NCI-H526 (cell line): ENCODE results near the gene ITGAV.
A peak's percentile ranks its signal among the peaks of the same experiment; 100 is the strongest.
"Not testable (repeated sequence)": the region's sequence is repeated elsewhere in the genome, so short reads cannot be mapped to it uniquely, and the experiment has no call there.

ENCODE experiments used
- DNase-seq, 2 experiments: peaks; one replicate each; lab custom pipeline; 2025; lab: John Stamatoyannopoulos, UW

ITGAV gene

GRCh38 chr2:186589612-186590349 lies at the start of gene ITGAV:
Gene ITGAV, plus strand, starts transcription at chr2:186590056. Its CDS starts 283 bp downstream, at chr2:186590339.
- DNase-seq: peak; percentile 89 to 95

GRCh38 chr2:186540941-186541340 lies 48.9 kb upstream of the ITGAV start:
- DNase-seq: no peak

GRCh38 chr2:186542002-186542401 lies 47.9 kb upstream of the ITGAV start:
- no peak for DNase-seq

DNA sequence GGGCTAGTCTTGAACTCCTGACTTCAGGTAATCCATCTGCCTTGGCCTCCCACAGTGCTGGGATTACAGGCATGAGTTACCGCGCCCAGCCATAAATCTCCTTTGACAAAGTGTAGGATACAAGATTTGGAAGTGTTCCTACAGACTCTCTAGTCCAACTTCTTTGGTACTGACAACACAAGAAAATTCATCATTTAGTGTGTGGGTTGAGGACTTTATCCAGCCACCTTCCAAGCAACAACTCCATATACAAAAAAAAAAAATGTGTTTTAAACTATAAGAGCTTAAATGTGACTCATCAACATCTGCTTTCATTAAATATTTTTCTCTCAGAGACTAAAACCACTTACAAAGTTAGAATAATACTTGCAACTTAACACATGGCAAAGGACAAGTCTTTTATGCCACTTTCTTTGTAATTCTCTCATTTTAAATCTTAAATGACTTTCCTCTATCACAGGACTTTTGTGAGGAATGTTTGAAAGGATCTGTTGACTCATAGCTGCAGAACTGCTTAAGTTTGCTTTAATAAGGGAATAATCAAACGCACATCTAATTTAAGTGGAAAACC lies 46.2 kb upstream of the ITGAV start:
- no peak for DNase-seq

- no peak for DNase-seq
Measured at GRCh38 chr2:186544255-186544675, 45.6 kb upstream of the ITGAV start.

DNA sequence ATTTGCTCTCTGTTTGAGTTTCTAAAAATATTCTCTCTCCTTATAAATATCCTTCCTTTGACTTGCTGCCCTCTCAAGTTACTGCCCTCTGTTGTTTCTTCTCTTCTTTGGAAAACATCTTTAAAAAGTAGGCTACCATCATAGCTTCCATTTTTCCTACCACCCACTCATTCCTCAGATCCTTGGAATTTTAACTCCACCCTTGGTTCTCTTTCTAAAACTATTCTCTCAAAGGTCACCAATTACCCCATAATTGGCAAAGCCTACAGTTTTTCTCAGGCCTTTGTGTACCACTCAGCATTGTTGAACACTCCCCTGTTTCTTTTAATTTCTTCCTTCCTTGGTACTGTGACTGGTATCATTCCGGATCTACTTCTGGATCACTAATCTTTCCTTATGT lies 43.0 kb upstream of the ITGAV start:
- no peak for DNase-seq

- DNase-seq: no peak
Measured at GRCh38 chr2:186551323-186552050, 38.4 kb upstream of the ITGAV start.

GRCh38 chr2:186554429-186554828 lies 35.4 kb upstream of the ITGAV start:
- no peak for DNase-seq

GRCh38 chr2:186554850-186555671 lies 34.8 kb upstream of the ITGAV start:
- DNase-seq: no peak

- DNase-seq: no peak
Measured at GRCh38 chr2:186558512-186559276, 31.2 kb upstream of the ITGAV start.

GRCh38 chr2:186559370-186559769 lies 30.5 kb upstream of the ITGAV start:
- no peak for DNase-seq

DNA sequence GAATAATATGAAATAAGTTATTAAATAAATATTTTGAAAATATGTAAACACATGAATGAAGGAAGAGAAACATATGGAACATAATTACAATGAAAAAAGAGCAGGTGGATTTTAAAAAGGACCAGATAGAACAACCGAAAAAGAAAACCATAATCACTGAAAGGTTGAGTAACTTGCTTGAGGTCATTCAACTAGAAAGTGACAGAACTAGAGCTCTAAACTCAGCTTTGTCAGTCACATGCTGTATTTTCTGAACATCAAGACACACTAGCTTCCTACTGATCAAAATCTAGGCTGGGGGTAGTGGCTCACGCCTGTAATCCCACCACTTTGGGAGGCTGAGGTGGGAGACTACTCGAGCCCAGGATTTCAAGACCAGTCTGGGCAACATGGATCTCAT lies 30.0 kb upstream of the ITGAV start:
- DNase-seq: no peak

- no peak for DNase-seq
Measured at GRCh38 chr2:186560254-186560653, 29.6 kb upstream of the ITGAV start.

DNA sequence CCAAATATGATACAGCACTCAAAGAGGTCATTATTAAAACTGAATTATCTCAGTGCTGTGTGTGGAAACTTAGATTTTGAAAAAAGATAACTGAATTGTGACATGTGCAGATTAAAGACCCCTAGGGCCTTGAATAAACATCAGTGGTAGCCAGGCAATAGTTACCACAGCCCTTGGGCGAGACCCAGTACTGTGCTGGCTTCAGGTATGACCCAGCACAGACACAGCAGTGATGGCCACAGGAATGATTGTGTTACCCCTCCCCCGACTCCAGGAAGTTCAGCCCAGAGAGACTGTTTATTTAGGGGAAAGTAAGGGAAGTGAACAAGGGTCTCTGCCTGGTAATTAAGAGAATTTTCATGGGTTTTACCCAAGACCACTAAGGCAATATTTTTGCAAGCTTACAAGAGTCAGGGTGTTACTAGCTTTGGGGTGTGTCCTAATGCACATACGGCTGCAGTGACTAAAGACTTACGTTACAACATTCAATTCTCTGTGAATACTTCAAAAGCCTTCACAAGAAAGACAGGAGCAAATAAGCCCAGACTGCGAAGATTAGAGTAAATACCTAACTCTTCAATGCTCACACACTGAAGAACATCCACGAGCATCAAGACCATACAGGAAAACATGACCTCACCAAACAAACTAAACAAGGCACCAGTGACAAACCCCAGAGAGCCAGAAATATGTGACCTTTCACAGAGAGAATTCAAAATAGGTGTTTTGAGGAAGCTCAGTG lies 28.2 kb upstream of the ITGAV start:
- DNase-seq: no peak

DNA sequence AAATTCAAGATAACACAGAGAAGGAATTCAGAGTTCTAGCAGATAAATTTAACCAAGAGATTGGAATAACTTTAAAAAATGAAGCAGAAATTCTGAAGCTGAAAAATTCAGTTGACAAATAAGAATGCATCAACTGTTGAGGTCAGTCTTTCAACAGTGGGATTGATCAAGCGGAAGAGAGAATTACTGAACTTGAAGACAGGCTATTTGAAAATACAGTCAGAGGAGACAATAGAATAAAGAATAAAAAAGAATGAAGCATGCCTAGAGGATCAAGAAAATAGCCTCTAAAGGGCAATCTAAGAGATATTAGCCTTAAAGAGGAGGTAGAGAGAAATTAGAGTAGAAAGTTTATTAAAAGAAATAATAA lies 27.7 kb upstream of the ITGAV start:
- DNase-seq: no peak

GRCh38 chr2:186568600-186568999 lies 21.3 kb upstream of the ITGAV start:
- not testable (repeated sequence) for DNase-seq

GRCh38 chr2:186569127-186569526 lies 20.7 kb upstream of the ITGAV start:
- DNase-seq: not testable (repeated sequence)

- no peak for DNase-seq
Measured at GRCh38 chr2:186569897-186570296, 20.0 kb upstream of the ITGAV start.

DNA sequence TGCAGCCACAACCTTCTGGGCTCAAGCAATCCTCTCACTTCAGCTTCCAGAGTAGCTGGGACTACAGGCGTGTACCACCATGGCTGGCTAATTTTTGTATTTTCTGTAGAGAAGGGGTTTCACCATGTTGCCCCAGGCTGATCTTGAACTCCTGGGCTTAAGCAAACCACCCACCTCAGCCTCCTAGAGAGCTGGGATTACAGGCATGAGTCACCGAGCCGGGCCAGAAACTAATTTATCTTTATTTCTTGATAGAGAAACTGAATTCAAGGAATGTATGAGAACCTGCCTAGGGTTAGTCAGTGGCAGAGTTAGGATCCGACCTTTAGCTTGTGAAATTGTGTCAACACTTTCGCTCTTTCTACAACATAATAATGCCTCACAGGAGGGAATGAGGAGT lies 19.3 kb upstream of the ITGAV start:
- DNase-seq: no peak

DNA sequence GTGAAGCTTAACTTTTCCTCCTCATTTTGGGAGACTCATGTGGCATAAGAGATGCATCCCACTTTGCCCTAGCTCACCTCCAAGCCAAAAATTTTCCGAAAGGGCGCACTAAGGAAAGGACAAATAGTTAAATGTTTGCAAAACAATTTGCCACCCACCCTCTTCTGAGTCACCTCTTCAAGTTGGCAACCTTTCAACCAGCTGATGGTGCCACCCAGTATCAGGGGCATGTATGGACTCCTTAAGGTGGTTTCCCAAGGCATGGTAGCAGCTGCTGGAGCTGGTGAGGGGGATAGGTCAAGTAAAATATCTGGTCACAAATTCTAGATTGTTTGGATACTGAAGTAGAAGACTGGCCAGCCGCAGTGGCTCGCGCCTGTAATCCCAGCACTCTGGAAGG lies 17.2 kb upstream of the ITGAV start:
- no peak for DNase-seq

DNA sequence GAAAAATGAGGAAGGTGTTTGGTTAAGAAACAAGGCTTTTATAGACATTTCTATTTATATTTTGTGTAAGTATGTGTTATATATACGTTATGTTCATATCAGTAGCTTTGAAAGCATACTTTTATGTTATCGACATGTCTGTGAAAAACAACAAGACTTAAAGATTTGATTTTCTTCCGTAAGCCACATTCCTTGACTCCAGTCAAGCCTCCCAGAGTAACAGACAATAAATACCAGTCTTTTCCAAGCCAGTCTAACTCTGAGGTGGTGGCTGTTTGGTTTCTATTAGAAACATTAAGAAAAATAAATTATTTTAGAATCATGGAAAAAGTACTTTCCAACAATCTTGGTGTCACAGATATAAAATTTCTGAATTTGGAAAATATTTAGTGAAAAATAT lies 16.3 kb upstream of the ITGAV start:
- no peak for DNase-seq
